HepG2 (cell line): ENCODE measurements around the gene ZNF74. TPM values are rescaled to one million over a fixed set of nuclear protein-coding genes. Genes with fewer than 3 reads are reported as not detected.

Experiments used
- ATAC-seq: fragments of 200-7000 bp; cut with Tn5 transposase; 3 replicates; pipeline ENCODE4 v1.9.1; 2020; ENCODE audit warnings: mild to moderate bottlenecking, moderate library complexity
- BruUV-seq: library from RNA; stranded (reverse); fragments of 400-500 nt; replicated peaks from 2 replicates; lab custom pipeline; 2021; lab: Mats Ljungman, UMichigan
- CTCF ChIA-PET: fragments of 300-600 bp; formaldehyde crosslinking; extraction: SDS; loops from one replicate; lab custom pipeline; 2021; ENCODE audit warnings: low total read pairs, inconsistent platforms, low intra/inter-chr PET ratio; lab: Yijun Ruan, JAX
- POLR2A ChIA-PET: fragments of 350-600 bp; sonication (Branson Sonifier 250); formaldehyde crosslinking; loops from one replicate; lab custom pipeline; 2020; ENCODE audit warnings: antibody characterized with exemption, inconsistent platforms; lab: Yijun Ruan, JAX
- DNase-seq: peaks from one replicate; pipeline ENCODE4 v3.0.0-alpha.2; 2015; ENCODE audit warnings: low spot score
- FAIRE-seq: peaks from 3 replicates; lab custom pipeline; 2011; peaks lifted over from hg19 to GRCh38; lab: Jason Lieb, UNC
- H2AFZ ChIP-seq: one replicate; pipeline ENCODE4 v1.6.1; 2011; ENCODE audit warnings: low read length, inconsistent platforms
- H3K27ac ChIP-seq: fragments of 300-600 bp; 3 replicates; pipeline ENCODE4 v1.8.0; 2011; ENCODE audit warnings: mixed run types, mild to moderate bottlenecking, mixed read lengths, low read length, inconsistent platforms; ENCODE audit not compliant: insufficient read depth; ENCODE audit errors: extremely low read length
- H3K27me3 ChIP-seq, 2 experiments: fragments of 200-600 bp in 1 of 2; 2 replicates in 1 of 2; 3 replicates in 1 of 2; pipeline versions ENCODE4 v1.6.0 to v1.8.0; 2011; ENCODE audit warnings: low read length in 2 of 2, mild to moderate bottlenecking in 2 of 2, moderate library complexity in 2 of 2, inconsistent platforms in 1 of 2; ENCODE audit not compliant: insufficient read depth in 2 of 2, control insufficient read depth in 1 of 2
- H3K36me3 ChIP-seq, 2 experiments: fragments of 200-600 bp in 1 of 2; replicated peaks in 1 of 2; 2 replicates in 1 of 2; 3 replicates in 1 of 2; pipeline versions ENCODE4 v1.5.1 to v1.8.0; 2011; ENCODE audit warnings: low read length in 2 of 2, inconsistent platforms in 1 of 2; ENCODE audit not compliant: insufficient read depth in 2 of 2, control insufficient read depth in 1 of 2
- H3K4me1 ChIP-seq: 2 replicates; pipeline ENCODE4 v1.5.1; 2012; ENCODE audit warnings: low read length, inconsistent platforms; ENCODE audit not compliant: insufficient read depth
- H3K4me2 ChIP-seq: 2 replicates; pipeline ENCODE4 v1.6.0; 2011; ENCODE audit warnings: low read depth, low read length, inconsistent platforms
- H3K4me3 ChIP-seq, 3 experiments: fragments of 200-600 bp in 1 of 3; sonication (generic), shearing (Covaris generic) in 1 of 3; replicated peaks in 1 of 3; 2 replicates each; pipeline ENCODE4 v1.5.1; 2011 to 2016; ENCODE audit warnings: low read length in 3 of 3, inconsistent platforms in 2 of 3, low read depth in 2 of 3, mild to moderate bottlenecking in 2 of 3, control low read depth in 1 of 3, mixed read lengths in 1 of 3; ENCODE audit not compliant: insufficient read depth in 1 of 3
- H3K79me2 ChIP-seq: one replicate; pipeline ENCODE4 v1.6.1; 2011; ENCODE audit warnings: low read length, inconsistent platforms; ENCODE audit not compliant: insufficient read depth
- H3K9ac ChIP-seq: 2 replicates; pipeline ENCODE4 v1.6.0; 2011; ENCODE audit warnings: mild to moderate bottlenecking, low read depth, low read length, inconsistent platforms; ENCODE audit not compliant: insufficient read depth
- H3K9me3 ChIP-seq: 2 replicates; pipeline ENCODE4 v1.5.1; 2012; ENCODE audit warnings: mild to moderate bottlenecking, low read length
- H4K20me1 ChIP-seq: 2 replicates; pipeline ENCODE4 v1.6.0; 2011; ENCODE audit warnings: inconsistent platforms, mild to moderate bottlenecking, low read length, moderate library complexity; ENCODE audit not compliant: insufficient read depth
- AKAP8 ChIP-seq: sonication (generic); formaldehyde crosslinking; IDR thresholded peaks from 2 replicates; pipeline ENCODE4 v1.5.1; 2020; ENCODE audit warnings: mild to moderate bottlenecking, missing genetic modification reagents
- ELF4 ChIP-seq: sonication (generic); formaldehyde crosslinking; IDR thresholded peaks from 2 replicates; pipeline ENCODE4 v1.5.0; 2020; ENCODE audit warnings: missing genetic modification reagents, mild to moderate bottlenecking, moderate library complexity, borderline replicate concordance
- KLF11 ChIP-seq: IDR thresholded peaks from 2 replicates; pipeline ENCODE4 v1.6.1; 2016; ENCODE audit warnings: missing compliant biosample characterization
- MED1 ChIP-seq: sonication (generic); formaldehyde crosslinking; IDR thresholded peaks from 2 replicates; pipeline ENCODE4 v1.4.0; 2020; ENCODE audit warnings: missing genetic modification reagents
- MLLT10 ChIP-seq: sonication (generic); formaldehyde crosslinking; IDR thresholded peaks from 2 replicates; pipeline ENCODE4 v1.4.0; 2020; ENCODE audit warnings: missing genetic modification reagents
- MTA1 ChIP-seq: sonication (generic); formaldehyde crosslinking; IDR thresholded peaks from 2 replicates; pipeline ENCODE4 v1.4.0; 2020; ENCODE audit warnings: missing genetic modification reagents, mild to moderate bottlenecking, borderline replicate concordance
- RFX1 ChIP-seq: fragments of 450-650 bp; IDR thresholded peaks from 2 replicates; pipeline ENCODE4 v1.6.1; 2017
- YEATS2 ChIP-seq: sonication (generic); formaldehyde crosslinking; IDR thresholded peaks from 2 replicates; pipeline ENCODE4 v1.4.0; 2020; ENCODE audit warnings: missing genetic modification reagents, borderline replicate concordance
- ZBTB8A ChIP-seq: sonication (generic); formaldehyde crosslinking; IDR thresholded peaks from 2 replicates; pipeline ENCODE4 v1.4.0; 2020; ENCODE audit warnings: mild to moderate bottlenecking, low read depth, missing genetic modification reagents, borderline replicate concordance
- ZFP36L2 ChIP-seq: sonication (generic); formaldehyde crosslinking; IDR thresholded peaks from 2 replicates; pipeline ENCODE4 v1.4.0; 2020; ENCODE audit warnings: missing genetic modification reagents
- ZNF10 ChIP-seq: sonication (generic); formaldehyde crosslinking; IDR thresholded peaks from 2 replicates; pipeline ENCODE4 v1.4.0; 2020; ENCODE audit warnings: mild to moderate bottlenecking, low read depth, missing genetic modification reagents, borderline replicate concordance
- ZNF138 ChIP-seq: sonication (generic); formaldehyde crosslinking; IDR thresholded peaks from 2 replicates; pipeline ENCODE4 v1.5.0; 2020; ENCODE audit warnings: mild to moderate bottlenecking, low read depth, missing genetic modification reagents
- ZNF547 ChIP-seq: sonication (generic); formaldehyde crosslinking; IDR thresholded peaks from 2 replicates; pipeline ENCODE4 v1.5.1; 2020; ENCODE audit warnings: mild to moderate bottlenecking, missing genetic modification reagents
- ZNF549 ChIP-seq: sonication (generic); formaldehyde crosslinking; IDR thresholded peaks from 2 replicates; pipeline ENCODE4 v1.5.0; 2020; ENCODE audit warnings: missing genetic modification reagents
- ZNF615 ChIP-seq: sonication (generic); formaldehyde crosslinking; IDR thresholded peaks from 2 replicates; pipeline ENCODE4 v1.5.0; 2020; ENCODE audit warnings: mild to moderate bottlenecking, missing genetic modification reagents, borderline replicate concordance
- WGBS: methylation state at CpG from one replicate; pipeline ENCODE4 v1.1.6; 2017; ENCODE audit warnings: low lambda C conversion rate; 5-methylcytosine and 5-hydroxymethylcytosine counted together
- in situ Hi-C: cut with HindIII; loops from 2 replicates; pipeline ENCODE4 v1.10.0; 2017; ENCODE audit warnings: low pct_unique_long_range_greater_than_20kb; ENCODE audit not compliant: extremely low pct_ligation_motif_present
- intact Hi-C: fragments of 100-400 bp; cut with micrococcal nuclease; formaldehyde crosslinking; loops from one replicate; pipeline ENCODE4 v1.10.0; 2022; ENCODE audit not compliant: unreplicated experiment
- polyA plus RNA-seq, 8 experiments: library from polyadenylated mRNA; depleted of rRNA in 3 of 8; stranded (reverse) in 7 of 8; unstranded in 1 of 8; fragments of >200 nt; fragmentation: Illumina TruSeq in 4 of 8; extraction: Trizol in 4 of 8; gene quantifications; 2 replicates each; pipeline versions ENCODE4 v1.2.1 to v1.2.3, GENCODE V29; 2011 to 2016; ENCODE audit warnings: low read depth in 4 of 8, missing spikeins in 1 of 8, mixed read lengths in 1 of 8; ENCODE audit not compliant: insufficient read depth in 1 of 8
- total RNA-seq, 5 experiments: library from RNA; depleted of rRNA; stranded (reverse); fragments of >200 nt; fragmentation: Illumina TruSeq; extraction: Trizol; gene quantifications; 2 replicates each; pipeline ENCODE4 v1.2.3, GENCODE V29; 2016; ENCODE audit warnings: low read depth in 1 of 5
- TF ChIP-seq, protein P1 (sequence below): sonication (generic); formaldehyde crosslinking; IDR thresholded peaks from 2 replicates; pipeline ENCODE4 v1.5.1; 2020; ENCODE audit warnings: mild to moderate bottlenecking, missing genetic modification reagents, borderline replicate concordance

ZNF74 gene
- total and polyA plus RNA-seq, 2 of the 13 experiments (the other 11 are each of a cell fraction or from before 2014, with no cell fraction given), result 6.3 to 9.1 TPM

DNA sequence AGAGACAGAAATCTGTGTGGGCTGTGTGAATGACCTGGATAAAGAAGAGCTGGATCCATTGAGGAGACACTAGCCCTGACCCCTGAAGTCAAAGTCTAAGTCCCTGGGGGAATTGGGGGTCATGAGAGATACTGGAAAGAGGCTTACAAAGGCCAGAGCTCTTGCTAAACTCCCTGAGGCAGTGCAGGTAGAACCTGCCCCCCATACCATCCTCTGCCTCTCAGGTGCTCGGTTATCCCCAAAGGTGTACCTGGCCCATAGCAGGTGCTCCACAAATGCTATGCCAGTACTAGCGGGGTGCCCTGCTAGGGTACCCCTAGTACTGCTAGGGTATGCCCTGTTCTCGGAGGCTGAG lies 62.7 kb downstream of the ZNF74 start (continued):
- TF ChIP-seq RFX1, result no peak

DNA sequence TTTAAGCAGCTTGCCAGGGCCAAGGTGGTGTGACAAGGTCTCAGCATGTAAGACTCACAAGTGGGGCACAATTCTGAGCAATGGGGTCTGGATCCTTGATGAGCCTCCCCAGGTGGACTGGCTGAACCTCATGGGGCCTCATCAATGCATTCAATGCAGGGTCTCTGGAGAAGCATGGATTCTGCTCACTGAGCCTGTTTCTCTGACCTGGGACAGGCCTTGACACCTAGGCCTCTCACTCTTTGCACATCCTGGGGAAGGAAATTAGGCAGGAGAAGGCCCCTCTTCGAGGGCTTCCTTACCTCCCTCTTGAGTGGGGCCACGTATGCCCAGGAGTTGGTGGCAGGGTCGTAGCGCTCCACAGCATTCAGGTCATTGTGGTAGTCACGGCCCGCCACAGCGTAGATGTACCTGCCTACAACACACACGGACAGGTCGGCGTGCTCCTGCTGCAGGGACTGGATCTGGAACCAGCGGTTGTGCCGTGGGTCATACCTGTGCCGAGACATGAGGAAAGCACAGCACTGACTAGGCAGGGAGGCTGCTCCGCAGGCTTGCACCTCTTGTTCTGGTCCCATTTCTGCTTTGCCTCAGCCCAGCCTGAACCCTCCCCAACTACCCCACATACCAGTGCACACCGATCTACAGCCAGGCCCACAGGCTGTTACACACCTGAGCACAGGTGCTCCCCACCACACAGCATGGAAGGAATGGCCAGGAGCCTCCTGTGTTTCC lies 63.7 kb downstream of the ZNF74 start:
- Histone ChIP-seq H3K9me3 (no peaks in the 10 kb centered on the region), H3K4me3 (no peak overlapping the region), H3K9ac (no peak overlapping the region), H4K20me1 (no peaks in the 10 kb centered on the region), H3K4me1 (no peaks in the 10 kb centered on the region), H2AFZ (no peak overlapping the region), H3K36me3 (peaks cover 0 to 7% of the 10 kb centered on the region in 2 experiments; a peak in 1 of 5 replicates), H3K27me3 (no peaks in the 10 kb centered on the region), H3K79me2 (no peaks in the 10 kb centered on the region), H3K27ac (no peak overlapping the region), H3K4me2 (no peak overlapping the region)
- ChIA-PET POLR2A (no interaction called here), CTCF (interaction anchor here (3.3 kb wide), 1 partner anchor 40 kb away, joined by 66 read pairs; no protein-coding TSS in a partner anchor)
- WGBS, result 96% methylated on average over 9 of the region's 15 CpGs
- DNase-seq (no peak), FAIRE-seq (no peak), ATAC-seq (no peak)
- in situ Hi-C loops (loop anchor here (5.0 kb wide), 1 partner anchor 35 kb away; no protein-coding TSS in a partner anchor), intact Hi-C loops (no loop called here)
- BruUV-seq, result no TSS peak
- no peak for TF ChIP-seq ZNF547 (CRISPR knock-in tag)
- no peak for TF ChIP-seq ZNF615
- no peak for TF ChIP-seq YEATS2 (CRISPR knock-in tag)
- no peak for TF ChIP-seq MLLT10 (CRISPR knock-in tag)
- no peak for TF ChIP-seq MED1 (CRISPR knock-in tag)
- TF ChIP-seq AKAP8 (CRISPR knock-in tag), result no peak
- no peak for TF ChIP-seq ZNF549
- TF ChIP-seq ZNF10 (CRISPR knock-in tag), result no peak
- TF ChIP-seq, protein P1, sequence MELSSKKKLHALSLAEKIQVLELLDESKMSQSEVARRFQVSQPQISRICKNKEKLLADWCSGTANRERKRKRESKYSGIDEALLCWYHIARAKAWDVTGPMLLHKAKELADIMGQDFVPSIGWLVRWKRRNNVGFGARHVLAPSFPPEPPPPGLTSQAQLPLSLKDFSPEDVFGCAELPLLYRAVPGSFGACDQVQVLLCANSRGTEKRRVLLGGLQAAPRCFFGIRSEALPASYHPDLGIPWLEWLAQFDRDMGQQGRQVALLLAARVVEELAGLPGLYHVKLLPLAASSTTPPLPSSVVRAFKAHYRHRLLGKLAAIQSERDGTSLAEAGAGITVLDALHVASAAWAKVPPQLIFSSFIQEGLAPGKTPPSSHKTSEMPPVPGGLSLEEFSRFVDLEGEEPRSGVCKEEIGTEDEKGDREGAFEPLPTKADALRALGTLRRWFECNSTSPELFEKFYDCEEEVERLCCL, result no peak
- no peak for TF ChIP-seq MTA1 (CRISPR knock-in tag)
- TF ChIP-seq KLF11 (CRISPR knock-in tag), result no peak
- no peak for TF ChIP-seq ZFP36L2 (CRISPR knock-in tag)
- no peak for TF ChIP-seq ZNF138 (CRISPR knock-in tag)
- TF ChIP-seq ZBTB8A (CRISPR knock-in tag), result no peak
- no peak for TF ChIP-seq ELF4
